Vagina (tissue), 2 donors: ENCODE measurements around the gene PCSK5.

Experiments
- CTCF ChIP-seq, 3 experiments: fragments of 450-650 bp in 2 of 3; fragments of 200-600 bp in 1 of 3; sonication (generic) in 1 of 3; IDR thresholded peaks; one replicate each; pipeline ENCODE4 v1.5.1; 2017 to 2019; ENCODE audit warnings: antibody characterized with exemption in 3 of 3, mild to moderate bottlenecking in 2 of 3, moderate library complexity in 2 of 3
- POLR2A ChIP-seq, 2 donors: fragments of 450-650 bp; IDR thresholded peaks; one replicate each; pipeline ENCODE4 v1.6.1; 2017; ENCODE audit warnings: antibody characterized with exemption in 2 of 2, mild to moderate bottlenecking in 2 of 2, moderate library complexity in 2 of 2
- POLR2AphosphoS5 ChIP-seq, 2 donors: sonication (generic); formaldehyde crosslinking; IDR thresholded peaks; one replicate each; pipeline ENCODE4 v1.9.0; 2017; ENCODE audit warnings: antibody characterized with exemption in 2 of 2, mild to moderate bottlenecking in 2 of 2, low read depth in 1 of 2; ENCODE audit not compliant: insufficient read depth in 1 of 2

- TF ChIP-seq POLR2A (IDR thresholded peaks at IDR 0.05) = no peak
- TF ChIP-seq POLR2AphosphoS5 (IDR thresholded peaks at IDR 0.05; ENCODE audit: insufficient read depth in 1 of 2, low read depth in 1 of 2) = no peak
- TF ChIP-seq CTCF (IDR thresholded peaks at IDR 0.05) = no peak
These were observed 246.5 kb downstream of the PCSK5 start for GRCh38 chr9:76136986-76137385.
